Renal cortex interstitium (tissue), 11 donors: ENCODE results near the gene FGF14. TPM values are rescaled to one million over a fixed set of nuclear protein-coding genes. Genes with fewer than 3 reads are reported as not detected.
"Not testable (repeated sequence)": the region's sequence is repeated elsewhere in the genome, so short reads cannot be mapped to it uniquely, and the experiment has no call there.

ENCODE experiments used
- DNase-seq, 11 donors: peaks; one replicate each; pipeline ENCODE4 v3.0.0-alpha.2; 2013; ENCODE audit warnings: low read depth in 9 of 11, low spot score in 4 of 11; ENCODE audit errors: extremely low read depth in 1 of 11
- polyA plus RNA-seq, 3 donors: library from polyadenylated mRNA; unstranded; fragments of 120-200 nt; gene quantifications; one replicate each; pipeline ENCODE4 v1.2.1, GENCODE V29; 2013; ENCODE audit not compliant: insufficient read length in 3 of 3

FGF14 gene
- polyA plus RNA-seq, 3 donors: 0.56 to 1.1 (median 0.86) TPM

DNA sequence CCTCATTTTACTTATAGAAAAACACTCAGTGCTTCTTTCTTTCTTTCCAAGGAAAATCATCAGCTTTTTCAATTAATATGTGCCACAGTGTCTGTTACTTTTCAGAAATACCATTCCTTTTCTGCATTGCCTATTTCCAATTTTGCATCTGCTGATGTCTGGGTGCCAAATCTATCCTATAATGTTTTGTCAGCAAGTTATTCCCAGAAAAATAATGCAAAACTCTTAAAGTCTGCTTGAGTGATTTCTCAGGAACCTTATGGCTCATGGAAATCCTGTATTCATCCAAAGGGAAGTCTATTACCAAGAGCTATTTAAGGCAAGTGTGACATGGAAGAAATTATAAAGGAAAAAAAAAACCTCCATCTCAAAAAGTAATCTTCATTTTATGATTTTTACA is 224.4 kb downstream of the FGF14 start:
- DNase-seq: no peak

GRCh38 chr13:102176846-102177245 is 225.0 kb downstream of the FGF14 start:
- no peak for DNase-seq

DNA sequence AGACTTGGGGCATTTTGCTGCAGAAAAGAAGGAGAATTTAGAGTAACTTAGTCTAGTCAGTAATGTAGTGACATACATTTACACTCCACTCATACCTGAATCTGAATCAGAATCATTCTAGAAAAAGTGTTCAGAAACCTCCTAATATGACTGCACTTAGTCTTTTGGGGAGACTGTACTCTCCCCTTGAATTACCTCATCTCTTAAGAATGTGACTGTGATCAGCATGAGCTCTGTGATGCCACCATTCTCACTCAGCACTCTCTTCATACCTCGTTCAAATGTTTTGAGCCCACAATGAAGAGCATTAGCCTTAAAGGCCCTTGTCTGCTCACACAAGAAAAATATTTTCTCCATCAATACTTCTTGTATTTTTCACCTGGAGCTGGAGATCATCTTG is 229.4 kb downstream of the FGF14 start:
- no peak for DNase-seq

GRCh38 chr13:102170305-102170704 is 231.5 kb downstream of the FGF14 start:
- DNase-seq: no peak

DNA sequence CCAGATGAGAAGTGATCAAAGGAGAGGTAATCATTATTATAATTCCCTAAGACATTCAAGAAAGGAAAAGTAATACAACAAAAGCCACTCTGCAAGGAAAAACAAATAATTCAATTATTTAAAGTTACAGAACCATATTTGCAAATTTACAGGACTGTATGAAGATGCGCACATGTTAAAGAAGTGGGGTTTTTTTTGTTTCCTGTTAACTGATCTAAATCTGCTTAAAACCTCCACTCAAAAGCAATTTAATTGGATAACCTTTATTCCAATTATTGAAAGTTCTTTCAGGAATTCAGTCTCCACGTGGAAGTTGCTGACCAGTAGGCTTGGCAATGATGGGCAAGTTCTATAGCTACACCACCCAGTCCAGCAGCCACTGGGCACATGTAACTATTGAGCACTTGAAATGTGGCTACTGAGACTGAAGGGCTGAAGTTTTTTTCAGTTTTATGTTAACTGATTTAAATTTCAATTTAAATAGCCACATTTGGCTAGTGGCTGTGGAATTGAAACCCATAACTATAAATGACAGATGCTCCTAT is 232.3 kb downstream of the FGF14 start:
- DNase-seq: no peak

DNA sequence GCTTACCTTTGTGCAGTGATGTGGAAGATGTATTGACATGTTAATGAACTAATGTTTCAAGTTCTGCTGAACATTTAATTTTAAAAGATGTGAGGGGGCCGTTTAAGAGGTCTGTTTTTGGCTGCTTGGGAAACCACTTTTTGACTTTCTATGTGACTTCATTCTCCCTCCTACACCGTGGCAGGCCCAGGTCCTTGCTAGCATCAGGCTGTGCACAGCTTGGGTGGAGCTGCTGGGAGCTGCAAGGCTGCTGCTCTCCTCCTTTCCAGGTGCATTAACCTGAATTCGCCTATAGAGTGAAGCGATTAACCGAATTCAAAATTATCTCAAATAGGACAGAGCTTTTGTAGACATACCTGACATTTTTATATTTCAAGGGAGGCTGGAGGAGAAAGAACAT is 249.1 kb downstream of the FGF14 start:
- no peak for DNase-seq

DNA sequence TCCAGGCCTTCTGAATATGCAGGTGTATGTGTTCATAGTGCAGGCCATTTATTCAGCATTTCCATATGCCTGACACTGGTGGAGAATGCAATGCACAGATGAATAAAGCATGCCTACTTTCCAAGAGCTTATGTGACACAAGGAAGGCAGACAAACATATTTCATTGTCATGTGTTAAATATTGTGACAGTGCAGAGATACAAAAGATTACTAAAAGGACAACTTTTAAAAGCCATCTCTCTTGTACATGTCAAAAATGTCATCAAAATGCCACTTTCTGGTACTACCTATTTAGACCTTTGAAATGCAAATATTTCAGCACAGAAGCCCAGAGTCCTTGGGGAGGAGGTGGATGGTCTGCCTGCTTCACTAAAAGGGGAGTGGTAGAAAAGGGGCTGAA is 254.5 kb downstream of the FGF14 start:
- no peak for DNase-seq

DNA sequence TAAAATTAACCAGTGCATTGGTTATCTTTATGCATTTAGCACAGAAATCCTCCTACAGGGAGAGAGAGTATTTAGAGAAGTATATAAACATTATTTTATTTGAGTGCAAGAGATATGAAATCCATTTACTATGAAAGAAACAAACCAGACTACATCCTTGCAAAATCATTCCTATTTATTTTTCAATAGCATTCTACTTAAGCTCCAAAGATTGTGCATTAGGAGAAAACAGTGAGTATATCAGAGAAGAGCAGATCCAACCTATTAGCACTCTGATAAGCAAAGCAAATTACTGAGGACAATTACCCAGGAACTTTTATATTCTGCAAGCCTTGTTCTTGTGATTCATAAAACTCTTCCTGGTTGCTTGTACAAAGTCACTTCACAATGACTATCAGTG is 256.1 kb downstream of the FGF14 start:
- DNase-seq: no peak

DNA sequence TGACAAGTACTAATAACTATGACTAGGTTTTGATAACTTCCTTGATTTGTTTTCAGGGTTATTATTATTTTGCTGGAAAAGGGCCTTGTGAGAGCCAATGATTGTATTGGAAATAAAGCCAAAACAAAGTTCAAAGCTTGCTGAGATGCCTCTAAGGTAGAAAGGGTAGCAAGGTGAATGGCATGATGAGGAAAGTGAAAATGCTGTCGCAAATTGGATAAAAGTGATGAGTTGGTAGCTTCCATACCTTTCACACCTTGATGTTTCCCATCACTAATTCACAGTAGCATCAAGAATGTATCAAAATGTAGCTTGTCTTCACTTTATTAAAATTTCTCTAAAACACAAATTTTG is 259.4 kb downstream of the FGF14 start:
- DNase-seq: no peak

- DNase-seq: peak in 1 of 11 donors; percentile 10
Measured at GRCh38 chr13:102141625-102142472, 260.0 kb downstream of the FGF14 start.

- no peak for DNase-seq
Measured at GRCh38 chr13:102139626-102140025, 262.2 kb downstream of the FGF14 start.

- no peak for DNase-seq
Measured at GRCh38 chr13:102138635-102139190, 263.1 kb downstream of the FGF14 start.

GRCh38 chr13:102137904-102138303 is 263.9 kb downstream of the FGF14 start:
- DNase-seq: not testable (repeated sequence)

DNA sequence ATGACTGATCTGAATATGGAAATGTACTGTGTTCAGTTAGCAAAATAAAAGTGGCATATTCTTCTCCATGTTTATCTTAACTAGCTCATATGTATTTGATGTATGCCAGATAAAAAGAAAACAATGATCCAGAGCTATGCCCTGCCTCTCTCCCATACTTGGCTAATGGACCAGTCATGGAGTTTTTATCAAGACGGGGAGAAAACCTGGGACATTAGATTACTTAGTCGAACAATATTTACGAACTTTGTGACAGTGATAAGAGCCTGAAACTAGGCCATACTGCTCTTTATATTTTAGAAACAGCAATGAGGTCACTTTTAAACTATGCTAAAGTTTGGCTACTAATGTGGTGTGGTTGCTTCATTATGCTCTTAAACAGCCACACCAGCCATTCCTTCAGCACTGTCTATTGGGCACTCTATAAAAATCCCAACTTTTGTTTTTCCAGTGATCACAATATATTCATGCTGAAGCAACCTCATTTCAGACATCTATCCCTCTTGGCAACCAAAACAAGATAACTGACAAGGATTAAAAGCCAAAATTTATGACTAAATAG is 265.0 kb downstream of the FGF14 start:
- DNase-seq: no peak

- no peak for DNase-seq
Measured at GRCh38 chr13:102132777-102133295, 269.0 kb downstream of the FGF14 start.

DNA sequence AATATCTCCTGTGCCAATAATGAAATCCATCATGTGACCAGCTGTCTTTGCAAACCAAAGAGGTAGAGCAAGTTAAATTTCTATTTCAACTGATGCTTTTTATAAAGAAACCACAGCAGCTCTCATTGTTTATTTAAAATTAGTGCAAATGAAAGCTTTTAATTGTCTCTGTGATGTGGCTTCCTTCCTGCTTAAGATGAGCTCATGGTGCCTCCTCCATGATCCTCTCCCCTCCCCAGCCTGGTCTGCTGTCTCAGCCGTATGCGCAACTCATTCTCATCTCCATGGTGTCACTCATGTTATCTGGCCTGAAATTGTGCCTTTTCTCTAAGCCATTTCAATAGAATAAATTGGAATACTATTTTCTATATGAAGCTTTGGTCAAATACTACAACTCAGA is 270.6 kb downstream of the FGF14 start:
- no peak for DNase-seq

DNA sequence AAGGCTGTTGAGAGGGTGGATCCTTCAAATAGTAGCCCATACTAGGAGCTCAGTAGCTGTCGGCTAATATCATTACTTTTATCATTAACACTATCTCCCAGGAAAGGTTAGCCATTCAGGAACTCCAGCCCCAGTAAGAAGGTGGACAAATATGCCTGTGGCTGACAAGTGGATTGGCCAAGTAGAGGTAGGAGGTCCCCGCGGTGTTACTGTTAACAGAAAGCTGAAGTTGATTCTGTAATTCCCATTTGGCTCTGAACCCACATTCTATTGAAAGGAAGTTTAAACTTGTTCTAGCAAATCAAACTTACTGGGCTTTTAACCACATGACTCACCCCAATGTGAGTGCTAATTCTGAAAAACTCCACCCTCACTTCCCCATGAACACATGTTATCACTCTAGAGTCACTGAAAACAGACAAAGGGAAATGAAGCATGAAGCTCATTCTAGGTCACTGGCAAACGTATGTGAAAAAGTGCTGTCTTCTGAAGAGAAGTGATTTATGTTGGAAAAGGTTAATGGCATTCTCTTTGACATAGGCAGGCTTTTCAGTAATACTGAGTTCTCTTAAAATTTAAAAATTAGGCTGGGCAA is 273.5 kb downstream of the FGF14 start:
- DNase-seq: peak in 2 of 11 donors; percentile 6 to 13

DNA sequence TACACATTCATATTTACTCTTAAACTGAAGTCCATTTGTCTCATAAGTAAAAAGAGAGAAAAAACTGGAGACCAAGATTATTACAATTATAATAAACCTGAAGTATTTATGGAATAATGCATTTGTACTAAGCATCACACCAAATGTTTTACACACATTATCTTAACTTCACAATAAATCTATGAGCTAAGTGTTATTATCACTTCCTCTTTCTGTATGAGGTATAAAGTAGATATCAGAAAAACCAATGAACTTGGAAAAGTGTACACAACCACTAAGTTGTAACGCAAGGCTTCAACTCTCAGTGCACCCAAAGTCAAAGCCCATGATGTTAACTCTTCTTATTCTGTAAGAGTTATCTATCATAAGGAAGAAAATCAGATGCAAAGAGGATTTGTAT is 274.7 kb downstream of the FGF14 start:
- DNase-seq: no peak

- DNase-seq: no peak
Measured at GRCh38 chr13:102122147-102122546, 279.7 kb downstream of the FGF14 start.
